Smooth muscle cell (in vitro differentiated cells): Measurements from ENCODE around the gene CREB3L2. TPM values are rescaled to one million over a fixed set of nuclear protein-coding genes. Genes with fewer than 3 reads are reported as not detected.

Source experiments
- DNase-seq: peaks from one replicate; lab custom pipeline; 2025; ENCODE audit not compliant: unreplicated experiment; lab: John Stamatoyannopoulos, UW
- H2AFZ ChIP-seq: fragments of 200-600 bp; sonication (generic); 2 replicates; pipeline ENCODE4 v1.6.0; 2016; ENCODE audit warnings: antibody characterized with exemption, low read depth, mild to moderate bottlenecking
- H3F3A ChIP-seq: fragments of 200-600 bp; sonication (generic); 2 replicates; pipeline ENCODE4 v1.6.0; 2017; ENCODE audit warnings: antibody characterized with exemption, low read depth
- H3K27ac ChIP-seq: fragments of 200-600 bp; sonication (generic); 2 replicates; pipeline ENCODE4 v1.5.1; 2016; ENCODE audit warnings: low read depth, mild to moderate bottlenecking
- H3K27me3 ChIP-seq: fragments of 200-600 bp; sonication (generic); 2 replicates; pipeline ENCODE4 v1.6.1; 2016; ENCODE audit warnings: low read depth, mild to moderate bottlenecking
- H3K36me3 ChIP-seq: fragments of 200-600 bp; sonication (generic); 2 replicates; pipeline ENCODE4 v1.5.1; 2016; ENCODE audit warnings: low read depth
- H3K4me1 ChIP-seq: fragments of 200-600 bp; sonication (generic); 2 replicates; pipeline ENCODE4 v1.5.1; 2016; ENCODE audit warnings: low read depth
- H3K4me2 ChIP-seq: fragments of 200-600 bp; sonication (generic); 2 replicates; pipeline ENCODE4 v1.6.0; 2016; ENCODE audit warnings: mild to moderate bottlenecking
- H3K4me3 ChIP-seq: fragments of 200-600 bp; sonication (generic); 2 replicates; pipeline ENCODE4 v1.5.1; 2016; ENCODE audit warnings: mild to moderate bottlenecking
- H3K79me2 ChIP-seq: fragments of 200-600 bp; sonication (generic); 2 replicates; pipeline ENCODE4 v1.6.0; 2016; ENCODE audit warnings: low read depth, mild to moderate bottlenecking
- H3K9ac ChIP-seq: fragments of 200-600 bp; sonication (generic); 2 replicates; pipeline ENCODE4 v1.6.0; 2016; ENCODE audit warnings: low read depth
- H3K9me3 ChIP-seq: fragments of 200-600 bp; sonication (generic); replicated peaks from 2 replicates; pipeline ENCODE4 v1.5.1; 2016; ENCODE audit warnings: low read depth
- H4K20me1 ChIP-seq: fragments of 200-600 bp; sonication (generic); 2 replicates; pipeline ENCODE4 v1.6.0; 2016; ENCODE audit warnings: low read depth
- WGBS: methylation state at CpG from one replicate; pipeline ENCODE4 v1.1.7; 2016; ENCODE audit warnings: low lambda C conversion rate; 5-methylcytosine and 5-hydroxymethylcytosine counted together
- polyA plus RNA-seq: library from polyadenylated mRNA; unstranded; fragments of >200 nt; fragmentation: Nextera tagmentation; extraction: Ambion mirVana; gene quantifications from 2 replicates; pipeline ENCODE4 v1.2.1, GENCODE V29; 2016
- total RNA-seq: library from RNA; depleted of rRNA; stranded (reverse); fragments of >200 nt; gene quantifications from 2 replicates; pipeline ENCODE4 v1.2.3, GENCODE V29; 2014
- TF ChIP-seq, protein P1 (sequence below): fragments of 200-600 bp; sonication (generic); IDR thresholded peaks from 2 replicates; pipeline ENCODE4 v1.5.1; 2017; ENCODE audit warnings: borderline replicate concordance, mild to moderate bottlenecking, antibody characterized with exemption; ENCODE audit not compliant: insufficient read depth, poor library complexity, severe bottlenecking

The CREB3L2 gene
- total and polyA plus RNA-seq, 2 experiments from 2014 or later = 27.4 to 69.1 TPM

DNA sequence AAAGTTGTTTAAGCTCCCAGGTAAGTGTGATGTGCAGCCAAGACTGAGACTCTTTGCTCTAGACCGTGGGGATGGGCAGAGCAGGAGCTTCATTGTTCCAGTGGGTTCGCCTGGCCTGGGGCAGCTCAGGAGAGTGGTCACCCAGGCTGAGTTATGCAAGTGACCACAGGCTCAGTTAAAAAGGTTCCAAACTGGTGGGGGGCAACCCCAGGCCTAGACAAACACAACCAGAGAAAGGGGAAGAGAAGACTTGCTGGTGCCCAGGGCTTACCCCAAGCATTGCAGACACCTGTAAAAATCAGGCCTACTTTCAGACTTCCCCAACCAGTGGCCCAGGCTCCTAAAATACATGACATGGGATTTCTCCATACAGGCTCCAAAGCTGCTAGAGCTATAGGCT lies 21.6 kb downstream of the CREB3L2 start:
- Histone ChIP-seq H3K4me3 (no peak overlapping the region), H3K9me3 (no peaks in the 10 kb centered on the region), H3K27me3 (no peaks in the 10 kb centered on the region), H3K79me2 (peaks cover 97% of the 10 kb centered on the region), H3K27ac (peak overlapping the region; percentile 90), H3K9ac (no peak overlapping the region), H3K4me1 (peaks cover 37% of the 10 kb centered on the region), H3K4me2 (no peak overlapping the region), H3K36me3 (no peaks in the 10 kb centered on the region), H4K20me1 (peaks cover 74% of the 10 kb centered on the region), H3F3A (peaks cover 14% of the 10 kb centered on the region), H2AFZ (no peak overlapping the region)
- TF ChIP-seq, protein P1, sequence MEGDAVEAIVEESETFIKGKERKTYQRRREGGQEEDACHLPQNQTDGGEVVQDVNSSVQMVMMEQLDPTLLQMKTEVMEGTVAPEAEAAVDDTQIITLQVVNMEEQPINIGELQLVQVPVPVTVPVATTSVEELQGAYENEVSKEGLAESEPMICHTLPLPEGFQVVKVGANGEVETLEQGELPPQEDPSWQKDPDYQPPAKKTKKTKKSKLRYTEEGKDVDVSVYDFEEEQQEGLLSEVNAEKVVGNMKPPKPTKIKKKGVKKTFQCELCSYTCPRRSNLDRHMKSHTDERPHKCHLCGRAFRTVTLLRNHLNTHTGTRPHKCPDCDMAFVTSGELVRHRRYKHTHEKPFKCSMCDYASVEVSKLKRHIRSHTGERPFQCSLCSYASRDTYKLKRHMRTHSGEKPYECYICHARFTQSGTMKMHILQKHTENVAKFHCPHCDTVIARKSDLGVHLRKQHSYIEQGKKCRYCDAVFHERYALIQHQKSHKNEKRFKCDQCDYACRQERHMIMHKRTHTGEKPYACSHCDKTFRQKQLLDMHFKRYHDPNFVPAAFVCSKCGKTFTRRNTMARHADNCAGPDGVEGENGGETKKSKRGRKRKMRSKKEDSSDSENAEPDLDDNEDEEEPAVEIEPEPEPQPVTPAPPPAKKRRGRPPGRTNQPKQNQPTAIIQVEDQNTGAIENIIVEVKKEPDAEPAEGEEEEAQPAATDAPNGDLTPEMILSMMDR = no peak
- WGBS = 91% methylated on average over 2 of the region's 2 CpGs
- no peak for DNase-seq

DNA sequence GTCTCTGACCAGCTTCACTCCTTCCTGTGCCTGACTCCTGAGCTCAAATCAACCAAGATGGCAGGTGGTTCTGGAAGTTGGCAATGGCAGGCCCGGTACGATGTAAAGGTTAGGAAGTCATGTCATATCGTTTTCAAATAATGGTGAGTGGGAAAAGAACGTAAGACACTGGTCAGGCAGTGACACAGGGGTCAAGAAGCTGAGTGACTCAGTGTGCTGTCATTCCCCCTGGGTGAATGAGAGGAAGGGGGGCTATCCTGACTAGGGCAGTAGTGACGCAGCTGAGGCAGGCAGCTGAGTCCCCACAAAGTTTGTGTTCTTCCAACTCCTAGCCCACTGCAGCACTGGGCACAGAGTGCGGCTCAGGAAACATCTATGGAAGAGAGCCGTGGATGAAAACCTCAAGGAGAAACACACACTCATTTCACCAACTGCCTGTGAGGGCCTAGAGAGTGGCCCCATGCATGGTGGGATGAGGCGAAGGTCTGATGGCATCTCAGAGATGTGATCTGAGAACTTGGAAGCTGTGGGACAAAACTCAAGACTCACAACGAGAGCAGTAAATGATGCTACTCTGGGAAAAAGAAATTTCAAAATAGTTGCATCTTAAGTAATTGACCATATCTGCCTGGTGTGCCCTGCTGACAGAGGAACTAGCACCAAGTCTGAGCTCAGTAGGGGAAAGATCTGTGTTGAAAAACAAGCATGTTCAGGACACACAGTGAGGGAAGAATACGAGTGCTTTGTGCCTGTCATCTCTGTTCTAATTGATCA lies 23.2 kb downstream of the CREB3L2 start:
- no peak for DNase-seq
- Histone ChIP-seq H3K4me3 (no peak overlapping the region), H3K79me2 (peaks cover 97% of the 10 kb centered on the region), H3F3A (peaks cover 27% of the 10 kb centered on the region), H3K27ac (peak overlapping the region; percentile 90), H2AFZ (no peak overlapping the region), H3K4me2 (peak overlapping the region; percentile 68), H3K36me3 (no peaks in the 10 kb centered on the region), H3K27me3 (no peaks in the 10 kb centered on the region), H3K4me1 (peaks cover 40% of the 10 kb centered on the region), H3K9me3 (no peaks in the 10 kb centered on the region), H3K9ac (peak overlapping the region; percentile 59), H4K20me1 (peaks cover 74% of the 10 kb centered on the region)
- TF ChIP-seq, protein P1 = no peak
- WGBS = 34% methylated on average over 10 of the region's 10 CpGs

DNA sequence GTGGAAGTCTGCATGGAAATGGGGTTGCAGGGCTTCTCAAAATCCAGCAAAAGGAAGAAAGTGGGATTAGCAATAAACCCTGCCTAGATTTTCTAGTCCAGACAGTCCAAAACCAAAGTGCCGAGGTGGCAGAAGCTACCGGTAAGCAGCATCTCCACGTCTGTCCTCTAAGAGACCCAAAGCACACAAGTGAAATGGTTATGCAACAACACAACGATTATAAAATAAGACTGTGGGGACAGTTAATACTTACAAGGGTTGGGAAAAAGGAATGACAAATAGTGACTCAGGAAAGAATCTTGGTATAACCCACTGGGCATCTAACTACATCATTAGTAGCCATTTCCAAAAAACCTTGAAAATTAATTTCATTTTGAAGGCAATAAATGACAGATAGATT lies 24.7 kb downstream of the CREB3L2 start:
- H3K9me3 ChIP-seq = no peaks in the 10 kb centered on the region
- H2AFZ ChIP-seq = no peak overlapping the region
- peaks cover 40% of the 10 kb centered on the region for H3K4me1 ChIP-seq
- H3K79me2 ChIP-seq = peaks cover 96% of the 10 kb centered on the region
- no peaks in the 10 kb centered on the region for H3K36me3 ChIP-seq
- peaks cover 27% of the 10 kb centered on the region for H3F3A ChIP-seq
- H3K4me3 ChIP-seq = no peak overlapping the region
- H3K27me3 ChIP-seq = no peaks in the 10 kb centered on the region
- peaks cover 77% of the 10 kb centered on the region for H4K20me1 ChIP-seq
- H3K4me2 ChIP-seq = peak overlapping the region; percentile 82
- WGBS = 35% methylated on average over 4 of the region's 4 CpGs
- TF ChIP-seq, protein P1 = no peak
- peak overlapping the region; percentile 90 for H3K27ac ChIP-seq
- H3K9ac ChIP-seq = no peak overlapping the region
- no peak for DNase-seq

GRCh38 chr7:137976696-137977095 lies 25.2 kb downstream of the CREB3L2 start:
- Histone ChIP-seq H3K4me1 (peaks cover 38% of the 10 kb centered on the region), H3K79me2 (peaks cover 96% of the 10 kb centered on the region), H3K27me3 (no peaks in the 10 kb centered on the region), H3K4me3 (no peak overlapping the region), H2AFZ (no peak overlapping the region), H3K4me2 (peak overlapping the region; percentile 82), H3F3A (peaks cover 27% of the 10 kb centered on the region), H3K9ac (no peak overlapping the region), H3K9me3 (no peaks in the 10 kb centered on the region), H3K36me3 (no peaks in the 10 kb centered on the region), H3K27ac (peak overlapping the region; percentile 90), H4K20me1 (peaks cover 75% of the 10 kb centered on the region)
- WGBS = 52% methylated on average over 5 of the region's 5 CpGs
- DNase-seq = no peak
- TF ChIP-seq, protein P1 = no peak
